HCT116 (cell line): ENCODE data around the gene HDAC11. TPM values are rescaled to one million over a fixed set of nuclear protein-coding genes. Genes with fewer than 3 reads are reported as not detected.
"Not testable (repeated sequence)": the region's sequence is repeated elsewhere in the genome, so short reads cannot be mapped to it uniquely, and the experiment has no call there.

Experiments used
- ATAC-seq: fragments of 200-7000 bp; cut with Tn5 transposase; 2 replicates; pipeline ENCODE4 v1.9.1; 2020; ENCODE audit warnings: mild to moderate bottlenecking, moderate library complexity
- BruUV-seq: library from RNA; stranded (reverse); fragments of 400-500 nt; replicated peaks from 2 replicates; lab custom pipeline; 2021; lab: Mats Ljungman, UMichigan
- CTCF ChIA-PET: fragments of 300-600 bp; sonication (Branson Sonifier 250); formaldehyde crosslinking; loops from one replicate; lab custom pipeline; 2021; ENCODE audit warnings: antibody characterized with exemption; lab: Charles Lee
- POLR2A ChIA-PET: fragments of 300-600, 350-600 bp; sonication (Branson Sonifier 250); formaldehyde crosslinking; loops from one replicate; lab custom pipeline; 2021; ENCODE audit warnings: antibody characterized with exemption; lab: Charles Lee
- RAD21 ChIA-PET, 2 experiments: fragments of 300-600 bp; sonication (Branson Sonifier 250); formaldehyde crosslinking; loops; one replicate each; lab custom pipeline; 2023; ENCODE audit warnings: low total read pairs in 2 of 2; ENCODE audit not compliant: uncharacterized antibody in 2 of 2, unreplicated experiment in 2 of 2, low non-redundant PET in 1 of 2; lab: Charles Lee
- DNase-seq: peaks from one replicate; pipeline ENCODE4 v3.0.0-alpha.2; 2010; ENCODE audit warnings: low read depth, low spot score
- H2AFZ ChIP-seq: fragments of 200-600 bp; shearing (Covaris generic), sonication (generic); 2 replicates; pipeline ENCODE4 v1.6.1; 2017; ENCODE audit warnings: low read depth, mixed run types, mixed read lengths, antibody characterized with exemption, low read length; ENCODE audit not compliant: poor library complexity, severe bottlenecking
- H3K27ac ChIP-seq: 2 replicates; pipeline ENCODE4 v1.5.1; 2012; ENCODE audit warnings: low read depth, low read length
- H3K27me3 ChIP-seq: fragments of 200-600 bp; sonication (generic); 2 replicates; pipeline ENCODE4 v1.6.1; 2016; ENCODE audit warnings: mixed run types, low read length, mixed read lengths; ENCODE audit not compliant: insufficient read depth
- H3K36me3 ChIP-seq, 2 experiments: fragments of 200-500 bp in 1 of 2; fragments of 200-600 bp in 1 of 2; sonication (Bioruptor generic) in 1 of 2; sonication (generic) in 1 of 2; 2 replicates each; pipeline versions ENCODE4 v1.5.1 to v1.6.1; 2014 to 2016; ENCODE audit warnings: low read length in 2 of 2, inconsistent platforms in 1 of 2, mixed read lengths in 1 of 2, mixed run types in 1 of 2; ENCODE audit not compliant: insufficient read depth in 2 of 2, control insufficient read depth in 1 of 2
- H3K4me1 ChIP-seq, 2 experiments: fragments of 200-600 bp in 1 of 2; sonication (generic) in 1 of 2; 2 replicates each; pipeline versions ENCODE4 v1.5.1 to v1.6.1; 2012 to 2017; ENCODE audit warnings: low read length in 2 of 2, inconsistent platforms in 1 of 2, mild to moderate bottlenecking in 1 of 2, mixed read lengths in 1 of 2, mixed run types in 1 of 2, moderate library complexity in 1 of 2; ENCODE audit not compliant: insufficient read depth in 2 of 2, control insufficient read depth in 1 of 2
- H3K4me2 ChIP-seq: fragments of 200-600 bp; sonication (generic); 2 replicates; pipeline ENCODE4 v1.6.1; 2017; ENCODE audit warnings: mixed run types, low read length, mixed read lengths
- H3K4me3 ChIP-seq, 2 experiments: fragments of 200-600 bp in 1 of 2; sonication (generic) in 1 of 2; replicated peaks in 1 of 2; 2 replicates each; pipeline ENCODE4 v1.5.1; 2011 to 2016; ENCODE audit warnings: low read length in 2 of 2, control low read depth in 1 of 2, low read depth in 1 of 2, mild to moderate bottlenecking in 1 of 2, mixed read lengths in 1 of 2, mixed run types in 1 of 2
- H3K79me2 ChIP-seq: fragments of 200-600 bp; sonication (generic); 2 replicates; pipeline ENCODE4 v1.6.1; 2017; ENCODE audit warnings: mild to moderate bottlenecking, mixed run types, low read length, moderate library complexity, mixed read lengths; ENCODE audit not compliant: insufficient read depth
- H3K9ac ChIP-seq: fragments of 200-600 bp; sonication (generic); 2 replicates; pipeline ENCODE4 v1.6.1; 2016; ENCODE audit warnings: low read length, mixed read lengths
- H3K9me2 ChIP-seq: fragments of 200-600 bp; sonication (generic), shearing (Covaris generic); 2 replicates; pipeline ENCODE4 v1.6.1; 2017; ENCODE audit warnings: mixed run types, mild to moderate bottlenecking, moderate library complexity; ENCODE audit not compliant: insufficient read depth
- H3K9me3 ChIP-seq, 2 experiments: fragments of 200-500 bp in 1 of 2; fragments of 200-600 bp in 1 of 2; sonication (Bioruptor generic) in 1 of 2; sonication (generic) in 1 of 2; 2 replicates each; pipeline ENCODE4 v1.6.1; 2014 to 2017; ENCODE audit warnings: low read length in 2 of 2, mixed read lengths in 2 of 2, inconsistent platforms in 1 of 2, low read depth in 1 of 2, mild to moderate bottlenecking in 1 of 2, mixed run types in 1 of 2, moderate library complexity in 1 of 2; ENCODE audit not compliant: control insufficient read depth in 1 of 2, insufficient read depth in 1 of 2
- H4K20me1 ChIP-seq: fragments of 200-600 bp; sonication (generic), shearing (Covaris generic); 2 replicates; pipeline ENCODE4 v1.6.1; 2017; ENCODE audit warnings: mixed run types, mild to moderate bottlenecking, moderate library complexity; ENCODE audit not compliant: insufficient read depth
- EZH2 ChIP-seq: fragments of 200-600 bp; sonication (generic); IDR thresholded peaks from 2 replicates; pipeline ENCODE4 v1.6.1; 2017; ENCODE audit warnings: antibody characterized with exemption, mixed run types
- RAD21 ChIP-seq: IDR thresholded peaks from 2 replicates; pipeline ENCODE4 v1.6.1; 2012; ENCODE audit warnings: low read depth, mild to moderate bottlenecking
- ZNF274 ChIP-seq: fragments of 200-500 bp; sonication (Bioruptor generic); IDR thresholded peaks from 2 replicates; pipeline ENCODE4 v1.6.1; 2014; ENCODE audit warnings: mild to moderate bottlenecking, low read depth, low read length, inconsistent platforms
- intact Hi-C: fragments of 100-400 bp; cut with micrococcal nuclease; formaldehyde crosslinking; loops from 2 replicates; pipeline ENCODE4 v1.10.0; 2022
- total RNA-seq: library from RNA; stranded (reverse); gene quantifications from one replicate; pipeline ENCODE4 v1.2.1, GENCODE V29; 2021; ENCODE audit not compliant: unreplicated experiment
- TF ChIP-seq, protein P1 (sequence below), 3 experiments: fragments of 200-600 bp in 1 of 3; sonication (generic) in 1 of 3; IDR thresholded peaks in 2 of 3; conservative IDR thresholded peaks in 1 of 3; 2 replicates each; pipeline ENCODE4 v1.5.1; 2012 to 2017; ENCODE audit warnings: low read depth in 2 of 3, low read length in 2 of 3, antibody characterized with exemption in 1 of 3, borderline replicate concordance in 1 of 3, control low read depth in 1 of 3, mild to moderate bottlenecking in 1 of 3, mixed read lengths in 1 of 3, mixed run types in 1 of 3, moderate library complexity in 1 of 3; ENCODE audit not compliant: insufficient read depth in 1 of 3
- TF ChIP-seq, protein P2 (sequence below): IDR thresholded peaks from 2 replicates; pipeline ENCODE4 v1.6.1; 2012
- TF ChIP-seq, protein P3 (sequence below): IDR thresholded peaks from 2 replicates; pipeline ENCODE4 v1.6.1; 2012; ENCODE audit warnings: low read depth

Gene HDAC11
- total RNA-seq, 1 experiment from 2014 or later, result 16.1 TPM

DNA sequence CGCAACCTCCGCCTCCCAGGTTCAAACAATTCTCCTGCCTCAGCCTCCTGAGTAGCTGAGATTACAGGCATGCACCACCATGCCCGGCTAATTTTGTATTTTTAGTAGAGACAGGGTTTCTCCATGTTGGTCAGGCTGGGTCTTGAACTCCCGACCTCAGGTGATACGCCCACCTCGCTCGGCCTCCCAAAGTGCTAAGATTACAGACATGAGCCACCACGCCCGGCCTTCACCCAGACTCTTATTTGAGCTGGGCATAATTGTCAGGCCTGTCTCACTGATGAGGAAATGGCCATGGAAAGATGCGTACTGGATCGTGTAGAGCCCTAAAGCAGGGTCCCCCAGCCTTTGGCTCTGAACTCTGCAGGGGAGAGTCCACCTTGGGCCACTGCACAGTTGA is 19.1 kb downstream of the HDAC11 start:
- H4K20me1 ChIP-seq, H3K27me3 ChIP-seq, H3K36me3 ChIP-seq, intact Hi-C loops, ATAC-seq, H2AFZ ChIP-seq, H3K9ac ChIP-seq, H3K4me2 ChIP-seq, DNase-seq, H3K9me2 ChIP-seq, H3K9me3 ChIP-seq, BruUV-seq, H3K4me3 ChIP-seq, H3K27ac ChIP-seq, POLR2A ChIA-PET, H3K79me2 ChIP-seq: not testable (repeated sequence)
- H3K4me1 ChIP-seq, result peaks cover 0 to 11% of the 10 kb centered on the region in 2 experiments; a peak in 1 of 4 replicates
- CTCF ChIA-PET, result interaction anchor here (1.1 to 8.2 kb wide), 5 partner anchors 15 to 385 kb away, joined by 3 to 245 read pairs (median 4); no protein-coding TSS in a partner anchor
- RAD21 ChIA-PET, result interaction anchor here (1.6 to 1.8 kb wide), 2 partner anchors 149 kb away, joined by 5 to 9 read pairs; no protein-coding TSS in a partner anchor

DNA sequence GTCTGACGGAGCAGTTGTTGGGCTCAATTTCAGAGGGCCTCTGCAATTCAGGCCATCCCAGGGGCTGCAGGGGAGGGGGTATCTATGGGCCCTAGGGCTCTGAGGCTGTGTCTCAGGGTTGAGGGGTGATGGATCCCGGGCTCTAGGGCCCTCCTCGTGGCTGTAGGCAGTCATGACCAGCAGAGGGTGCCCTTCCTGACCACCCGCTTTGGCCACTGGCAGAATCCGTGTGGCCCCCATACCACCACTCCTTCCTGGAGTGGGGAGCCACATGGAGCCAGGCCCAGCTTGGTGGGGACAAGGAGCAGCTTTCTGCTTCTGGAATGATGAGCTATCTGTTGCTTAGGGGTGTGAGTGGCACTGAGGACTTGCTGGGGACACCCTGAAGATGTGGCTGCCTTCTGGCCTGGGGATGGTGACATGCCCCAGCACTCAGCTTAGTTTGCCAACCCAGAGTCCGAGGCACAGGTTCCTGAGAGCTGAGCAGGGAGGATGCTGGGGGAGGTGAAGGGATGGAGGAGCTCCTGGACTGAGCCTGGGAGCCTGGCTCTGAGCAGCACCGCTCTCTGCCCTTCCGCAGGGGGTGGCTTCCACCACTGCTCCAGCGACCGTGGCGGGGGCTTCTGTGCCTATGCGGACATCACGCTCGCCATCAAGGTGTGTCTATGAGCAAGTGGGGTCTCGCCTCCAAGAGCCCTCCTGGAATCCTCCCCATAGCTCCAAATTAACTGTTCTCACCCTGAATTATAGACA is 20.2 kb downstream of the HDAC11 start:
- H3K9ac ChIP-seq, result no peak overlapping the region
- H4K20me1 ChIP-seq, result no peaks in the 10 kb centered on the region
- intact Hi-C loops, result loop anchor here (1.0 kb wide), 1 partner anchor 148 kb away; no protein-coding TSS in a partner anchor
- ChIA-PET CTCF (interaction anchor here (1.5 to 8.2 kb wide), 2 partner anchors 34 to 147 kb away, joined by 4 to 245 read pairs; no protein-coding TSS in a partner anchor), POLR2A (no interaction called here)
- no peak overlapping the region for H2AFZ ChIP-seq
- BruUV-seq, result no TSS peak
- no peaks in the 10 kb centered on the region for H3K9me2 ChIP-seq
- H3K36me3 ChIP-seq, result no peaks in the 10 kb centered on the region; a peak in 1 of 4 replicates
- no peaks in the 10 kb centered on the region for H3K79me2 ChIP-seq
- TF ChIP-seq, protein P1, sequence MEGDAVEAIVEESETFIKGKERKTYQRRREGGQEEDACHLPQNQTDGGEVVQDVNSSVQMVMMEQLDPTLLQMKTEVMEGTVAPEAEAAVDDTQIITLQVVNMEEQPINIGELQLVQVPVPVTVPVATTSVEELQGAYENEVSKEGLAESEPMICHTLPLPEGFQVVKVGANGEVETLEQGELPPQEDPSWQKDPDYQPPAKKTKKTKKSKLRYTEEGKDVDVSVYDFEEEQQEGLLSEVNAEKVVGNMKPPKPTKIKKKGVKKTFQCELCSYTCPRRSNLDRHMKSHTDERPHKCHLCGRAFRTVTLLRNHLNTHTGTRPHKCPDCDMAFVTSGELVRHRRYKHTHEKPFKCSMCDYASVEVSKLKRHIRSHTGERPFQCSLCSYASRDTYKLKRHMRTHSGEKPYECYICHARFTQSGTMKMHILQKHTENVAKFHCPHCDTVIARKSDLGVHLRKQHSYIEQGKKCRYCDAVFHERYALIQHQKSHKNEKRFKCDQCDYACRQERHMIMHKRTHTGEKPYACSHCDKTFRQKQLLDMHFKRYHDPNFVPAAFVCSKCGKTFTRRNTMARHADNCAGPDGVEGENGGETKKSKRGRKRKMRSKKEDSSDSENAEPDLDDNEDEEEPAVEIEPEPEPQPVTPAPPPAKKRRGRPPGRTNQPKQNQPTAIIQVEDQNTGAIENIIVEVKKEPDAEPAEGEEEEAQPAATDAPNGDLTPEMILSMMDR (IDR thresholded peaks at IDR 0.05 in 2 of 3, conservative IDR thresholded peaks at IDR 0.05 in 1 of 3; ENCODE audit: borderline replicate concordance in 1 of 3, insufficient read depth in 1 of 3, low read depth in 2 of 3, low read length in 2 of 3), result peak; percentile 60 to 86 (median 80); a peak in 5 of 6 replicates
- TF ChIP-seq EZH2 (no peak), RAD21 (peak; percentile 55), ZNF274 (no peak)
- TF ChIP-seq, protein P2, sequence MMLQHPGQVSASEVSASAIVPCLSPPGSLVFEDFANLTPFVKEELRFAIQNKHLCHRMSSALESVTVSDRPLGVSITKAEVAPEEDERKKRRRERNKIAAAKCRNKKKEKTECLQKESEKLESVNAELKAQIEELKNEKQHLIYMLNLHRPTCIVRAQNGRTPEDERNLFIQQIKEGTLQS, result no peak
- TF ChIP-seq, protein P3, sequence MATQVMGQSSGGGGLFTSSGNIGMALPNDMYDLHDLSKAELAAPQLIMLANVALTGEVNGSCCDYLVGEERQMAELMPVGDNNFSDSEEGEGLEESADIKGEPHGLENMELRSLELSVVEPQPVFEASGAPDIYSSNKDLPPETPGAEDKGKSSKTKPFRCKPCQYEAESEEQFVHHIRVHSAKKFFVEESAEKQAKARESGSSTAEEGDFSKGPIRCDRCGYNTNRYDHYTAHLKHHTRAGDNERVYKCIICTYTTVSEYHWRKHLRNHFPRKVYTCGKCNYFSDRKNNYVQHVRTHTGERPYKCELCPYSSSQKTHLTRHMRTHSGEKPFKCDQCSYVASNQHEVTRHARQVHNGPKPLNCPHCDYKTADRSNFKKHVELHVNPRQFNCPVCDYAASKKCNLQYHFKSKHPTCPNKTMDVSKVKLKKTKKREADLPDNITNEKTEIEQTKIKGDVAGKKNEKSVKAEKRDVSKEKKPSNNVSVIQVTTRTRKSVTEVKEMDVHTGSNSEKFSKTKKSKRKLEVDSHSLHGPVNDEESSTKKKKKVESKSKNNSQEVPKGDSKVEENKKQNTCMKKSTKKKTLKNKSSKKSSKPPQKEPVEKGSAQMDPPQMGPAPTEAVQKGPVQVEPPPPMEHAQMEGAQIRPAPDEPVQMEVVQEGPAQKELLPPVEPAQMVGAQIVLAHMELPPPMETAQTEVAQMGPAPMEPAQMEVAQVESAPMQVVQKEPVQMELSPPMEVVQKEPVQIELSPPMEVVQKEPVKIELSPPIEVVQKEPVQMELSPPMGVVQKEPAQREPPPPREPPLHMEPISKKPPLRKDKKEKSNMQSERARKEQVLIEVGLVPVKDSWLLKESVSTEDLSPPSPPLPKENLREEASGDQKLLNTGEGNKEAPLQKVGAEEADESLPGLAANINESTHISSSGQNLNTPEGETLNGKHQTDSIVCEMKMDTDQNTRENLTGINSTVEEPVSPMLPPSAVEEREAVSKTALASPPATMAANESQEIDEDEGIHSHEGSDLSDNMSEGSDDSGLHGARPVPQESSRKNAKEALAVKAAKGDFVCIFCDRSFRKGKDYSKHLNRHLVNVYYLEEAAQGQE, result no peak
- TF ChIP-seq, all 23 proteins: peak for 2
- DNase-seq, result no peak
- Histone ChIP-seq H3K4me1 (peaks cover 0 to 5% of the 10 kb centered on the region in 2 experiments; a peak in 1 of 4 replicates), H3K27me3 (no peaks in the 10 kb centered on the region), H3K9me3 (no peaks in the 10 kb centered on the region), H3K4me2 (no peak overlapping the region), H3K4me3 (no peak overlapping the region), H3K27ac (no peak overlapping the region)
- RAD21 ChIA-PET, result no interaction called here
- peak; percentile 71 for ATAC-seq
